Measurements from ENCODE around the gene CD19. TPM values are rescaled to one million over a fixed set of nuclear protein-coding genes. Genes with fewer than 3 reads are reported as not detected.

The CD19 gene
- total RNA-seq, 1 donor from 2014 or later, result not detected

DNA sequence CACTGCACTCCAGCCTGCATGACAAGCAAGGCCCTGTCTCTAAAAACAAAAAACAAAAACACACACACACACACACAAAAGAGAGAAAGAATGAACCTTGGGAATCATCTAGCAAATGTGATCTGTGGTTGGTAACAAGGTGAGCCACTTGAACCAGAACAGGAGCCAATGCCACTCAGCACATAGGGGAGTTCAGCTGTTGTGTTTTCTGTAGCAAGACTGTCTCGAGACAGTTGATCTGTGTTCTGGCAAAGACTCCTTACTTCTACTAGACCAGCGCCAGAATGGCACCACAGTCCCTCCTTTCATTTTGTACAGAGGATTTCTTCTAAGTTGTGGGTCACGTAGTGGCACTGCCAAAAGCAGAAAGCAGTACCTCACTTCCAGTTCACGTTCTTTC lies 32.8 kb upstream of the CD19 start:
- no peak overlapping the region for H3K4me3 Mint-ChIP-seq
- DNase-seq (ENCODE audit: low spot score in 2 of 2, unreplicated experiment in 2 of 2), result no peak
- no peaks in the 10 kb centered on the region for H3K9me3 Mint-ChIP-seq
- no peak overlapping the region for H3K27ac Mint-ChIP-seq
- no peaks in the 10 kb centered on the region for H3K4me1 Mint-ChIP-seq
- H3K36me3 Mint-ChIP-seq, result no peaks in the 10 kb centered on the region
- no peaks in the 10 kb centered on the region for H3K27me3 Mint-ChIP-seq (ENCODE audit: low read depth)
- TF ChIP-seq, protein P1, sequence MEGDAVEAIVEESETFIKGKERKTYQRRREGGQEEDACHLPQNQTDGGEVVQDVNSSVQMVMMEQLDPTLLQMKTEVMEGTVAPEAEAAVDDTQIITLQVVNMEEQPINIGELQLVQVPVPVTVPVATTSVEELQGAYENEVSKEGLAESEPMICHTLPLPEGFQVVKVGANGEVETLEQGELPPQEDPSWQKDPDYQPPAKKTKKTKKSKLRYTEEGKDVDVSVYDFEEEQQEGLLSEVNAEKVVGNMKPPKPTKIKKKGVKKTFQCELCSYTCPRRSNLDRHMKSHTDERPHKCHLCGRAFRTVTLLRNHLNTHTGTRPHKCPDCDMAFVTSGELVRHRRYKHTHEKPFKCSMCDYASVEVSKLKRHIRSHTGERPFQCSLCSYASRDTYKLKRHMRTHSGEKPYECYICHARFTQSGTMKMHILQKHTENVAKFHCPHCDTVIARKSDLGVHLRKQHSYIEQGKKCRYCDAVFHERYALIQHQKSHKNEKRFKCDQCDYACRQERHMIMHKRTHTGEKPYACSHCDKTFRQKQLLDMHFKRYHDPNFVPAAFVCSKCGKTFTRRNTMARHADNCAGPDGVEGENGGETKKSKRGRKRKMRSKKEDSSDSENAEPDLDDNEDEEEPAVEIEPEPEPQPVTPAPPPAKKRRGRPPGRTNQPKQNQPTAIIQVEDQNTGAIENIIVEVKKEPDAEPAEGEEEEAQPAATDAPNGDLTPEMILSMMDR (IDR thresholded peaks at IDR 0.05; ENCODE audit: unreplicated experiment), result no peak

DNA sequence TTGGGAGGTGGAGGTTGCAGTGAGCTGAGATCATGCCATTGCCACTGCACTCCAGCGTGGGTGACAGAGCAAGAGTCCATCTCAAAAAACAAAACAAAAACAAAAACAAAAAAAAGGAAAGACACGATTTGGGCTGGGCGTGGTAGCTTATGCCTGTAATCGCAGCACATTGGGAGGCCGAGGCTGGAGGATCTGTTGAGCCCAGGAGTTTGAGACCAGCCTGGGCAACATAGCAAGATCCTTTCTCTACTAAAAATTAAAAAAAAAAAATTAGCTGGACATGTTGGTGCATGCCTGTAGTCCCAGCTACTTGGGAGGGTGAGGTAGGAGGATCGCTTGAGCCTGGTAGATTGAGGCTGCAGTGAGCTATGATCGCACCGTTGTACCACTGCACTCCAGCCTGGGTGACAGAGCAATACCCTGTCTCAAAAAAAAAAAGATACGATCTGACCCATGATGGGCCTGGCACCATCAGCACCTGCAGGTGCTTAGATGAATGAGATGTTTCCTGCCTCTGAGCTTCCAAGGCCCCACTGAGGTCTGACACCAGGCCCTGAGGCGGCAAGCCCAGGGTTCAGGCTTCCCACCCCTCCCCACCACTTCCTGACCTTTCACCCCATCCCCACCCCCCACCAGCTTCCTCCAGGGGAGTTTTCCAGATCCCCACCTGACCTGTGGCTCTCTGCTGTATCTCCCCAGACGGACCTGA lies 31.7 kb upstream of the CD19 start:
- no peak for DNase-seq (ENCODE audit: low spot score in 2 of 2, unreplicated experiment in 2 of 2)
- H3K27me3 Mint-ChIP-seq (ENCODE audit: low read depth), result no peaks in the 10 kb centered on the region
- no peaks in the 10 kb centered on the region for H3K4me1 Mint-ChIP-seq
- H3K9me3 Mint-ChIP-seq, result no peaks in the 10 kb centered on the region
- H3K4me3 Mint-ChIP-seq, result no peak overlapping the region
- no peak overlapping the region for H3K27ac Mint-ChIP-seq
- TF ChIP-seq, protein P1 (IDR thresholded peaks at IDR 0.05; ENCODE audit: unreplicated experiment), result no peak
- H3K36me3 Mint-ChIP-seq, result no peaks in the 10 kb centered on the region

DNA sequence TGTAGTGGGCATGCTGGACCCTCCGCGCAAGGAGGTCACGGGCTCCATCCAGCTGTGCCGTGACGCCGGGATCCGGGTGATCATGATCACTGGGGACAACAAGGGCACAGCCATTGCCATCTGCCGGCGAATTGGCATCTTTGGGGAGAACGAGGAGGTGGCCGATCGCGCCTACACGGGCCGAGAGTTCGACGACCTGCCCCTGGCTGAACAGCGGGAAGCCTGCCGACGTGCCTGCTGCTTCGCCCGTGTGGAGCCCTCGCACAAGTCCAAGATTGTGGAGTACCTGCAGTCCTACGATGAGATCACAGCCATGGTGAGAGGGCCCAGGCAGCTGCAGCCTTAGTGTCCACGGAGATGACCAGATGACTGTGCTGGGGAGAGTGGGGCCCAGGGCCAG lies 31.2 kb upstream of the CD19 start:
- no peak overlapping the region for H3K27ac Mint-ChIP-seq
- no peaks in the 10 kb centered on the region for H3K36me3 Mint-ChIP-seq
- no peak overlapping the region for H3K4me3 Mint-ChIP-seq
- no peaks in the 10 kb centered on the region for H3K27me3 Mint-ChIP-seq (ENCODE audit: low read depth)
- no peak for DNase-seq (ENCODE audit: low spot score in 2 of 2, unreplicated experiment in 2 of 2)
- TF ChIP-seq, protein P1 (IDR thresholded peaks at IDR 0.05; ENCODE audit: unreplicated experiment), result no peak
- H3K9me3 Mint-ChIP-seq, result no peaks in the 10 kb centered on the region
- H3K4me1 Mint-ChIP-seq, result no peaks in the 10 kb centered on the region

DNA sequence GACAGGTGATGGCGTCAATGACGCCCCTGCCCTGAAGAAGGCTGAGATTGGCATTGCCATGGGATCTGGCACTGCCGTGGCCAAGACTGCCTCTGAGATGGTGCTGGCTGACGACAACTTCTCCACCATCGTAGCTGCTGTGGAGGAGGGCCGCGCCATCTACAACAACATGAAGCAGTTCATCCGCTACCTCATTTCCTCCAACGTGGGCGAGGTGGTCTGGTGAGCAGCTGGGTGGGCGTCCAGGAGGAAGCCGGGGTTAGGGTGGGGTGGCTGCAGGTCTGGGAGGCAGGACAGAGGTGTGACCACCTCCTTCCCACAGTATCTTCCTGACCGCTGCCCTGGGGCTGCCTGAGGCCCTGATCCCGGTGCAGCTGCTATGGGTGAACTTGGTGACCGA lies 29.9 kb upstream of the CD19 start:
- Mint-ChIP-seq H3K9me3 (no peaks in the 10 kb centered on the region), H3K36me3 (no peaks in the 10 kb centered on the region), H3K27ac (no peak overlapping the region), H3K27me3 (ENCODE audit: low read depth) (no peaks in the 10 kb centered on the region), H3K4me1 (no peaks in the 10 kb centered on the region), H3K4me3 (no peak overlapping the region)
- no peak for DNase-seq (ENCODE audit: low spot score in 2 of 2, unreplicated experiment in 2 of 2)
- TF ChIP-seq, protein P1 (IDR thresholded peaks at IDR 0.05; ENCODE audit: unreplicated experiment), result no peak

DNA sequence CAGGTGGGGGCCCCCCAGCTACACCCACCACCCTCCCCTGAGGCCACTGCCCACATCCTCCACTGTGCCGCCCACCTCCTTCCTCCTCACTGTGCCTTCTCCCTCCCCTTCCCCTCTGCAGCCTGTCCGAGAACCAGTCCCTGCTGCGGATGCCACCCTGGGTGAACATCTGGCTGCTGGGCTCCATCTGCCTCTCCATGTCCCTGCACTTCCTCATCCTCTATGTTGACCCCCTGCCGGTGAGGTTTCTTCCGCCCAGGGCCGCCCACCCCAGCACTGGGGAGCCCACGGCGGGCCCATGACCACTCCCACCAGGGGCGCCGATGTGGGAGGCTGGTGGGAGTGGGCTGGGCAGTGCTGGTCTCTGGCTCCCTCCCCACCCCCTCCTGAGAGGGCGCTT lies 28.9 kb upstream of the CD19 start:
- no peak overlapping the region for H3K4me3 Mint-ChIP-seq
- no peaks in the 10 kb centered on the region for H3K4me1 Mint-ChIP-seq
- H3K27me3 Mint-ChIP-seq (ENCODE audit: low read depth), result no peaks in the 10 kb centered on the region
- no peak overlapping the region for H3K27ac Mint-ChIP-seq
- H3K9me3 Mint-ChIP-seq, result no peaks in the 10 kb centered on the region
- no peak for DNase-seq (ENCODE audit: low spot score in 2 of 2, unreplicated experiment in 2 of 2)
- H3K36me3 Mint-ChIP-seq, result no peaks in the 10 kb centered on the region
- TF ChIP-seq, protein P1 (IDR thresholded peaks at IDR 0.05; ENCODE audit: unreplicated experiment), result no peak

All from mesothelial cell of epicardium (in vitro differentiated cells).